GM12878 (cell line): ENCODE data around the gene S1PR2. TPM values are rescaled to one million over a fixed set of nuclear protein-coding genes. Genes with fewer than 3 reads are reported as not detected.

Experiments
- ATAC-seq: fragments of 200-7000 bp; cut with Tn5 transposase; 3 replicates; pipeline ENCODE4 v1.9.1; 2020; ENCODE audit warnings: mild to moderate bottlenecking, moderate library complexity
- BruUV-seq: library from RNA; stranded (reverse); fragments of 400-500 nt; replicated peaks from 2 replicates; lab custom pipeline; 2021; lab: Mats Ljungman, UMichigan
- CTCF ChIA-PET: fragments of 300-600 bp; sonication (Branson Sonifier 250); formaldehyde crosslinking; extraction: SDS; loops from one replicate; lab custom pipeline; 2021; ENCODE audit warnings: inconsistent platforms; lab: Yijun Ruan, JAX
- POLR2A ChIA-PET: fragments of 350-600 bp; formaldehyde crosslinking; extraction: SDS; loops from one replicate; lab custom pipeline; 2021; ENCODE audit warnings: inconsistent platforms; lab: Charles Lee
- RAD21 ChIA-PET: fragments of 300-600 bp; sonication (Branson Sonifier 250); formaldehyde crosslinking; loops from one replicate; lab custom pipeline; 2023; ENCODE audit warnings: antibody characterized with exemption; ENCODE audit not compliant: unreplicated experiment; lab: Charles Lee
- SMC1A ChIA-PET: fragments of 300-600 bp; sonication (Branson Sonifier 250); formaldehyde crosslinking; loops from one replicate; lab custom pipeline; 2023; ENCODE audit not compliant: unreplicated experiment, uncharacterized antibody; lab: Charles Lee
- DNase-seq: peaks from one replicate; pipeline ENCODE4 v3.0.0-alpha.2; 2011; ENCODE audit warnings: low read depth, low spot score
- FAIRE-seq: peaks from 3 replicates; lab custom pipeline; 2011; peaks lifted over from hg19 to GRCh38; lab: Jason Lieb, UNC
- H2AFZ ChIP-seq: 2 replicates; pipeline ENCODE4 v1.6.0; 2011; ENCODE audit warnings: low read depth, low read length, control low read depth; ENCODE audit not compliant: control insufficient read depth
- H3K27ac ChIP-seq: 2 replicates; pipeline ENCODE4 v1.5.1; 2011; ENCODE audit warnings: control low read depth; ENCODE audit not compliant: control insufficient read depth, insufficient read depth
- H3K27me3 ChIP-seq, 2 experiments: replicated peaks in 1 of 2; 2 replicates each; pipeline versions ENCODE4 v1.6.0 to v1.6.1; 2011; ENCODE audit warnings: low read length in 1 of 2; ENCODE audit not compliant: control insufficient read depth in 2 of 2, insufficient read depth in 2 of 2
- H3K36me3 ChIP-seq, 2 experiments: 2 replicates each; pipeline ENCODE4 v1.5.1; 2011; ENCODE audit warnings: low read length in 1 of 2; ENCODE audit not compliant: control insufficient read depth in 2 of 2, insufficient read depth in 2 of 2
- H3K4me1 ChIP-seq: 2 replicates; pipeline ENCODE4 v1.6.1; 2011; ENCODE audit warnings: mild to moderate bottlenecking, low read length, moderate library complexity, mixed read lengths; ENCODE audit not compliant: control insufficient read depth, insufficient read depth
- H3K4me2 ChIP-seq: 2 replicates; pipeline ENCODE4 v1.6.0; 2011; ENCODE audit warnings: control low read depth; ENCODE audit not compliant: control insufficient read depth, insufficient read depth
- H3K4me3 ChIP-seq: fragments of 200-600 bp; sonication (generic); 2 replicates; pipeline ENCODE4 v1.5.1; 2016
- H3K79me2 ChIP-seq: 2 replicates; pipeline ENCODE4 v1.6.0; 2011; ENCODE audit warnings: low read length; ENCODE audit not compliant: control insufficient read depth, insufficient read depth
- H3K9ac ChIP-seq: 2 replicates; pipeline ENCODE4 v1.8.0; 2011; ENCODE audit warnings: low read length, control low read depth, mixed read lengths; ENCODE audit not compliant: control insufficient read depth, insufficient read depth
- H3K9me3 ChIP-seq: replicated peaks from 3 replicates; pipeline ENCODE4 v1.5.1; 2011; ENCODE audit warnings: mild to moderate bottlenecking, low read length; ENCODE audit not compliant: control insufficient read depth, insufficient read depth
- H4K20me1 ChIP-seq: 2 replicates; pipeline ENCODE4 v1.6.0; 2011; ENCODE audit not compliant: control insufficient read depth, insufficient read depth
- EGR1 ChIP-seq, 2 experiments: IDR thresholded peaks; 1 replicate in 1 of 2; 2 replicates in 1 of 2; pipeline ENCODE4 v1.6.1; 2011 to 2012; ENCODE audit warnings: low read depth in 2 of 2, low read length in 2 of 2, borderline replicate concordance in 1 of 2, mild to moderate bottlenecking in 1 of 2, moderate library complexity in 1 of 2
- EP300 ChIP-seq, 2 experiments: fragments of 150-350 bp in 1 of 2; IDR thresholded peaks; 2 replicates each; pipeline ENCODE4 v1.6.1; 2011 to 2012; ENCODE audit warnings: low read depth in 2 of 2, low read length in 2 of 2, borderline replicate concordance in 1 of 2, improper control_type of control experiment in 1 of 2, inconsistent platforms in 1 of 2; ENCODE audit not compliant: control insufficient read depth in 1 of 2
- FOS ChIP-seq: IDR thresholded peaks from 3 replicates; pipeline ENCODE4 v1.6.1; 2011; ENCODE audit warnings: borderline replicate concordance; ENCODE audit not compliant: insufficient read length; ENCODE audit errors: extremely low read depth
- IKZF2 ChIP-seq, 2 experiments: fragments of 450-650 bp; IDR thresholded peaks; 2 replicates each; pipeline ENCODE4 v1.6.1; 2017; ENCODE audit warnings: mild to moderate bottlenecking in 2 of 2, moderate library complexity in 2 of 2
- IRF4 ChIP-seq: IDR thresholded peaks from 2 replicates; pipeline ENCODE4 v1.6.1; 2011; ENCODE audit warnings: low read depth, low read length
- KAT2A ChIP-seq: conservative IDR thresholded peaks from 2 replicates; pipeline ENCODE4 v1.6.1; 2011; ENCODE audit warnings: low read depth, low read length; ENCODE audit not compliant: control insufficient read depth
- MTA2 ChIP-seq: fragments of 450-650 bp; IDR thresholded peaks from 2 replicates; pipeline ENCODE4 v1.6.1; 2016; ENCODE audit warnings: low read depth, mild to moderate bottlenecking, moderate library complexity
- NR2C2 ChIP-seq: IDR thresholded peaks from 2 replicates; pipeline ENCODE4 v1.6.1; 2011; ENCODE audit warnings: borderline replicate concordance, low read depth; ENCODE audit not compliant: control insufficient read depth, insufficient read length
- SIX5 ChIP-seq: IDR thresholded peaks from 2 replicates; pipeline ENCODE4 v1.6.1; 2011; ENCODE audit warnings: mild to moderate bottlenecking, low read depth, low read length, moderate library complexity; ENCODE audit not compliant: severe bottlenecking
- SMC3 ChIP-seq: IDR thresholded peaks from 2 replicates; pipeline ENCODE4 v1.6.1; 2011; ENCODE audit warnings: low read length, improper control_type of control experiment, borderline replicate concordance
- TAF1 ChIP-seq: IDR thresholded peaks from 2 replicates; pipeline ENCODE4 v1.6.1; 2011; ENCODE audit warnings: mild to moderate bottlenecking, low read depth, low read length, borderline replicate concordance
- WRNIP1 ChIP-seq: IDR thresholded peaks from 2 replicates; pipeline ENCODE4 v1.6.1; 2011; ENCODE audit warnings: low read depth, low read length, improper control_type of control experiment, borderline replicate concordance
- ZZZ3 ChIP-seq: IDR thresholded peaks from 2 replicates; pipeline ENCODE4 v1.6.1; 2011; ENCODE audit warnings: low read depth; ENCODE audit not compliant: control insufficient read depth, insufficient read length
- WGBS: methylation state at CpG from one replicate; pipeline ENCODE4 v1.1.6; 2016; ENCODE audit warnings: low lambda C conversion rate; ENCODE audit not compliant: insufficient replicate concordance, insufficient coverage; ENCODE audit errors: missing lambda C conversion rate; 5-methylcytosine and 5-hydroxymethylcytosine counted together
- in situ Hi-C: fragments of 300-500 bp; cut with MboI; formaldehyde crosslinking; loops from 9 replicates; pipeline ENCODE4 v1.14.3; 2018; ENCODE audit warnings: mixed read lengths
- intact Hi-C: fragments of 100-400 bp; cut with micrococcal nuclease; formaldehyde crosslinking; loops from one replicate; pipeline ENCODE4 v1.14.2; 2022; ENCODE audit not compliant: unreplicated experiment
- polyA plus RNA-seq, 11 experiments: library from polyadenylated mRNA; depleted of rRNA in 4 of 11; unstranded in 6 of 11; stranded (reverse) in 5 of 11; fragments of >200 nt; fragmentation: Nextera tagmentation in 4 of 11; fragmentation: Illumina TruSeq in 1 of 11; extraction: Ambion mirVana in 4 of 11; extraction: Trizol in 1 of 11; gene quantifications; 1 replicate in 1 of 11; 2 replicates in 10 of 11; pipeline versions ENCODE4 v1.2.1 to v1.2.3, GENCODE V29; 2011 to 2016; ENCODE audit warnings: inconsistent platforms in 2 of 11, missing spikeins in 2 of 11, low read depth in 1 of 11
- total RNA-seq, 4 experiments: library from RNA; depleted of rRNA in 3 of 4; stranded (reverse); fragments of >200 nt in 3 of 4; fragmentation: Illumina TruSeq in 1 of 4; extraction: Trizol in 1 of 4; gene quantifications; 2 replicates each; pipeline versions ENCODE4 v1.2.1 to v1.2.3, GENCODE V29; 2013 to 2021
- TF ChIP-seq, protein P1 (sequence below): fragments of 450-650 bp; IDR thresholded peaks from 2 replicates; pipeline ENCODE4 v1.6.1; 2017; ENCODE audit warnings: mild to moderate bottlenecking, low read depth, inconsistent platforms; ENCODE audit not compliant: poor library complexity, severe bottlenecking
- TF ChIP-seq, protein P2 (sequence below): IDR thresholded peaks from 2 replicates; pipeline ENCODE4 v1.6.1; 2011; ENCODE audit warnings: low read depth, low read length, improper control_type of control experiment, borderline replicate concordance
- TF ChIP-seq, protein P3 (sequence below): fragments of 450-650 bp; formaldehyde crosslinking; IDR thresholded peaks from 2 replicates; pipeline ENCODE4 v1.4.0; 2022; ENCODE audit warnings: mild to moderate bottlenecking, moderate library complexity
- TF ChIP-seq, protein P4 (sequence below): fragments of 450-650 bp; IDR thresholded peaks from 2 replicates; pipeline ENCODE4 v1.6.1; 2014; ENCODE audit warnings: mild to moderate bottlenecking

S1PR2 gene
- total and polyA plus RNA-seq, 10 of the 15 experiments (the other 5 are each of a cell fraction or from before 2014, with no cell fraction given), result 4.9 to 26.8 (median 11.6) TPM

DNA sequence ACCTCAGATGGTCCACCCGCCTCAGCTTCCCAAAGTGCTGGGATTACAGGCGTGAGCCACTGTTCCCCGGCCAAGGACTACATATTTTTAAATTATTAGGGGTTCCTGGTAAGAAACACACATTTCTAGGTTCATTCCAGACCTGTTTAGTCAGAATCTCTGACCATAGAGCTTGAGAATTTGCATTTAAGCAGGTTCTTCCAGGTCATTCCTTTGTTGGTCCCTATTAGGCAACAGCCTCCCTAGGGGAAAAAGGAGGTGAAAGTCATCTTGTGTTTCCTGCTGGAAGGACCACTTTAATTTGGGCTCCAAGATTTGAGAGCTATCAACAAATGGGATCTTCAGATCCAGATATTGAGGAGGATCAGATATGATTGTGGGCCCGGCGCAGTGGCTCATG is 16.3 kb downstream of the S1PR2 start:
- Histone ChIP-seq H3K9ac (no peak overlapping the region), H3K4me3 (no peak overlapping the region), H3K9me3 (no peaks in the 10 kb centered on the region), H3K27me3 (no peaks in the 10 kb centered on the region), H2AFZ (no peak overlapping the region), H4K20me1 (no peaks in the 10 kb centered on the region), H3K4me2 (no peak overlapping the region), H3K4me1 (peaks cover 12% of the 10 kb centered on the region), H3K36me3 (no peaks in the 10 kb centered on the region), H3K27ac (no peak overlapping the region), H3K79me2 (no peaks in the 10 kb centered on the region)
- ChIA-PET POLR2A (interaction anchor here (0.7 kb wide), 1 partner anchor 35 kb away, joined by 4 read pairs; no protein-coding TSS in a partner anchor), RAD21 (no interaction called here), SMC1A (interaction anchor here (1.5 to 1.8 kb wide), 2 partner anchors 20 to 35 kb away, joined by 4 to 5 read pairs; partner anchors contain the start of gene DNMT1), CTCF (interaction anchor here (0.6 to 2.0 kb wide), 2 partner anchors 35 to 282 kb away, joined by 4 to 11 read pairs; no protein-coding TSS in a partner anchor)
- intact Hi-C loops, result no loop called here
- 100% methylated on average over 5 of the region's 5 CpGs for WGBS
- BruUV-seq, result no TSS peak
- ATAC-seq, result no peak
- no peak for FAIRE-seq
- DNase-seq, result no peak
- in situ Hi-C loops, result no loop called here
- no peak for TF ChIP-seq EP300 (IDR thresholded peaks at IDR 0.05; ENCODE audit: borderline replicate concordance in 1 of 2, control insufficient read depth in 1 of 2, low read depth in 2 of 2, low read length in 2 of 2)
- TF ChIP-seq TAF1, result no peak
- no peak for TF ChIP-seq NR2C2
- TF ChIP-seq, protein P1, sequence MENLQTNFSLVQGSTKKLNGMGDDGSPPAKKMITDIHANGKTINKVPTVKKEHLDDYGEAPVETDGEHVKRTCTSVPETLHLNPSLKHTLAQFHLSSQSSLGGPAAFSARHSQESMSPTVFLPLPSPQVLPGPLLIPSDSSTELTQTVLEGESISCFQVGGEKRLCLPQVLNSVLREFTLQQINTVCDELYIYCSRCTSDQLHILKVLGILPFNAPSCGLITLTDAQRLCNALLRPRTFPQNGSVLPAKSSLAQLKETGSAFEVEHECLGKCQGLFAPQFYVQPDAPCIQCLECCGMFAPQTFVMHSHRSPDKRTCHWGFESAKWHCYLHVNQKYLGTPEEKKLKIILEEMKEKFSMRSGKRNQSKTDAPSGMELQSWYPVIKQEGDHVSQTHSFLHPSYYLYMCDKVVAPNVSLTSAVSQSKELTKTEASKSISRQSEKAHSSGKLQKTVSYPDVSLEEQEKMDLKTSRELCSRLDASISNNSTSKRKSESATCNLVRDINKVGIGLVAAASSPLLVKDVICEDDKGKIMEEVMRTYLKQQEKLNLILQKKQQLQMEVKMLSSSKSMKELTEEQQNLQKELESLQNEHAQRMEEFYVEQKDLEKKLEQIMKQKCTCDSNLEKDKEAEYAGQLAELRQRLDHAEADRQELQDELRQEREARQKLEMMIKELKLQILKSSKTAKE, result no peak
- TF ChIP-seq, protein P2, sequence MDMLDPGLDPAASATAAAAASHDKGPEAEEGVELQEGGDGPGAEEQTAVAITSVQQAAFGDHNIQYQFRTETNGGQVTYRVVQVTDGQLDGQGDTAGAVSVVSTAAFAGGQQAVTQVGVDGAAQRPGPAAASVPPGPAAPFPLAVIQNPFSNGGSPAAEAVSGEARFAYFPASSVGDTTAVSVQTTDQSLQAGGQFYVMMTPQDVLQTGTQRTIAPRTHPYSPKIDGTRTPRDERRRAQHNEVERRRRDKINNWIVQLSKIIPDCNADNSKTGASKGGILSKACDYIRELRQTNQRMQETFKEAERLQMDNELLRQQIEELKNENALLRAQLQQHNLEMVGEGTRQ, result no peak
- no peak for TF ChIP-seq KAT2A
- TF ChIP-seq, protein P3, sequence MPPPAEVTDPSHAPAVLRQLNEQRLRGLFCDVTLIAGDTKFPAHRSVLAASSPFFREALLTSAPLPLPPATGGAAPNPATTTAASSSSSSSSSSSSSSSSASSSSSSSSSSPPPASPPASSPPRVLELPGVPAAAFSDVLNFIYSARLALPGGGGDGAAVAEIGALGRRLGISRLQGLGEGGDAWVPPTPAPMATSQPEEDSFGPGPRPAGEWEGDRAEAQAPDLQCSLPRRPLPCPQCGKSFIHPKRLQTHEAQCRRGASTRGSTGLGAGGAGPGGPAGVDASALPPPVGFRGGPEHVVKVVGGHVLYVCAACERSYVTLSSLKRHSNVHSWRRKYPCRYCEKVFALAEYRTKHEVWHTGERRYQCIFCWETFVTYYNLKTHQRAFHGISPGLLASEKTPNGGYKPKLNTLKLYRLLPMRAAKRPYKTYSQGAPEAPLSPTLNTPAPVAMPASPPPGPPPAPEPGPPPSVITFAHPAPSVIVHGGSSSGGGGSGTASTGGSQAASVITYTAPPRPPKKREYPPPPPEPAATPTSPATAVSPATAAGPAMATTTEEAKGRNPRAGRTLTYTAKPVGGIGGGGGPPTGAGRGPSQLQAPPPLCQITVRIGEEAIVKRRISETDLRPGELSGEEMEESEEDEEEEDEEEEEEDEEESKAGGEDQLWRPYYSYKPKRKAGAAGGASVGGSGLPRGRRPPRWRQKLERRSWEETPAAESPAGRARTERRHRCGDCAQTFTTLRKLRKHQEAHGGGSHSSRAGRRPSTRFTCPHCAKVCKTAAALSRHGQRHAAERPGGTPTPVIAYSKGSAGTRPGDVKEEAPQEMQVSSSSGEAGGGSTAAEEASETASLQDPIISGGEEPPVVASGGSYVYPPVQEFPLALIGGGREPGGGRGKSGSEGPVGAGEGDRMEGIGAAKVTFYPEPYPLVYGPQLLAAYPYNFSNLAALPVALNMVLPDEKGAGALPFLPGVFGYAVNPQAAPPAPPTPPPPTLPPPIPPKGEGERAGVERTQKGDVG (CRISPR knock-in tag), result no peak
- TF ChIP-seq FOS, result no peak
- no peak for TF ChIP-seq ZZZ3
- no peak for TF ChIP-seq MTA2
- TF ChIP-seq WRNIP1, result no peak
- TF ChIP-seq SMC3, result no peak
- no peak for TF ChIP-seq IRF4
- no peak for TF ChIP-seq EGR1 (IDR thresholded peaks at IDR 0.05; ENCODE audit: borderline replicate concordance in 1 of 2, low read depth in 2 of 2, low read length in 2 of 2)
- TF ChIP-seq, protein P4, sequence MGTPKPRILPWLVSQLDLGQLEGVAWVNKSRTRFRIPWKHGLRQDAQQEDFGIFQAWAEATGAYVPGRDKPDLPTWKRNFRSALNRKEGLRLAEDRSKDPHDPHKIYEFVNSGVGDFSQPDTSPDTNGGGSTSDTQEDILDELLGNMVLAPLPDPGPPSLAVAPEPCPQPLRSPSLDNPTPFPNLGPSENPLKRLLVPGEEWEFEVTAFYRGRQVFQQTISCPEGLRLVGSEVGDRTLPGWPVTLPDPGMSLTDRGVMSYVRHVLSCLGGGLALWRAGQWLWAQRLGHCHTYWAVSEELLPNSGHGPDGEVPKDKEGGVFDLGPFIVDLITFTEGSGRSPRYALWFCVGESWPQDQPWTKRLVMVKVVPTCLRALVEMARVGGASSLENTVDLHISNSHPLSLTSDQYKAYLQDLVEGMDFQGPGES, result no peak
- TF ChIP-seq IKZF2 (IDR thresholded peaks at IDR 0.05), result no peak
- TF ChIP-seq SIX5, result no peak
